SK-N-SH (cell line): Measurements from ENCODE around the gene HDAC4.

ENCODE experiments used
- CHD2 ChIP-seq: fragments of 150-350 bp; IDR thresholded peaks from 2 replicates; pipeline ENCODE4 v1.6.1; 2018; ENCODE audit warnings: low read length; ENCODE audit not compliant: partially characterized antibody
- EP300 ChIP-seq, 2 experiments: IDR thresholded peaks; 2 replicates each; pipeline versions ENCODE4 v1.4.0 to v1.6.1; 2012; ENCODE audit warnings: borderline replicate concordance in 1 of 2, low read depth in 1 of 2, low read length in 1 of 2
- FOXJ3 ChIP-seq: sonication (generic); formaldehyde crosslinking; IDR thresholded peaks from 2 replicates; pipeline ENCODE4 v1.5.1; 2020; ENCODE audit warnings: mild to moderate bottlenecking, missing genetic modification reagents
- FOXM1 ChIP-seq: IDR thresholded peaks from 2 replicates; pipeline ENCODE4 v1.4.0; 2012; ENCODE audit warnings: low read depth, mild to moderate bottlenecking
- POLR2AphosphoS5 ChIP-seq: IDR thresholded peaks from 2 replicates; pipeline ENCODE4 v1.6.1; 2012; ENCODE audit warnings: low read depth, low read length
- RAD21 ChIP-seq: IDR thresholded peaks from 2 replicates; pipeline ENCODE4 v1.6.1; 2012; ENCODE audit warnings: mild to moderate bottlenecking, low read length
- RFX5 ChIP-seq: IDR thresholded peaks from 2 replicates; pipeline ENCODE4 v1.6.1; 2012; ENCODE audit warnings: mild to moderate bottlenecking, improper control_type of control experiment, low read length
- RXRA ChIP-seq: IDR thresholded peaks from 2 replicates; pipeline ENCODE4 v1.4.0; 2012; ENCODE audit warnings: low read depth, mild to moderate bottlenecking, borderline replicate concordance
- SMC3 ChIP-seq: IDR thresholded peaks from 2 replicates; pipeline ENCODE4 v1.6.1; 2012; ENCODE audit warnings: low read depth, low read length, improper control_type of control experiment
- TF ChIP-seq, protein P1 (sequence below): fragments of 150-350 bp; IDR thresholded peaks from 2 replicates; pipeline ENCODE4 v1.6.1; 2017; ENCODE audit warnings: antibody characterized with exemption, low read length, low read depth, borderline replicate concordance
- TF ChIP-seq, protein P2 (sequence below): fragments of 200-600 bp; sonication (generic); IDR thresholded peaks from 2 replicates; pipeline ENCODE4 v1.6.1; 2017; ENCODE audit warnings: antibody characterized with exemption, mild to moderate bottlenecking, moderate library complexity
- TF ChIP-seq, protein P3 (sequence below): IDR thresholded peaks from 2 replicates; pipeline ENCODE4; 2012
- TF ChIP-seq, protein P4 (sequence below): IDR thresholded peaks from 2 replicates; pipeline ENCODE4 v1.6.1; 2012; ENCODE audit warnings: mild to moderate bottlenecking, low read depth, low read length, moderate library complexity
- TF ChIP-seq, protein P5 (sequence below): IDR thresholded peaks from 2 replicates; pipeline ENCODE4 v1.4.0; 2012; ENCODE audit warnings: low read depth

DNA sequence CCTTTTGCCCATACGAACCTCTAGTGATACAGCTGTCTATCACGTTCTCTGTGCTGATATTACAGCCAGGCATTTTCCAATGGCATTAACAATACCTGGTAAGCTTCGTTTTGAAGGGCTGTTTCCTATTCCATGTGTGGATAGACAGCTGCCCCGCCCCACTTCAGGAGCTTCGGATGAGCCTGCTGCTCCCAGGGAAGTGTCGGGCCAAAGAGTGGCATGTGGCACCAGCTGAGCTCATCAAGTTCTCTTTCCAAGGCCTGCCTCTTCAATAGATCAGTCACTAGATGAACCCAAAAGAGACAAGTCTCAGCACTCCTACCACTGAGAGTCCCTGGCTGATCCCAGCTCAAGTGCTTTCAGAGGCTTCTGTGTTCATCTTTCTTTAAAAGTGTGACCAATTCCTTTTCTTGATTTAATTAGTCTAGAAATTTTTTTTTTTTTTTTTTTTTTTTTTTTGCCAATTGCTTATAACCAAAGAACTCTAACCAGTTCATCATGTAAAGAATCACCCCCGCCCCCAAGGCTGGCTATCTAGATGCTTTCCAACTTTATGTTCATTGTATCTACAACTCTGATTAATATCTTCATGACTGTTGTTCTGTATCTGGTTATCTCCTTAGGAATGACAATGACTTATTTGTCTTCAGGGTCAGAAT lies 46.6 kb downstream of the HDAC4 start:
- TF ChIP-seq, protein P1, sequence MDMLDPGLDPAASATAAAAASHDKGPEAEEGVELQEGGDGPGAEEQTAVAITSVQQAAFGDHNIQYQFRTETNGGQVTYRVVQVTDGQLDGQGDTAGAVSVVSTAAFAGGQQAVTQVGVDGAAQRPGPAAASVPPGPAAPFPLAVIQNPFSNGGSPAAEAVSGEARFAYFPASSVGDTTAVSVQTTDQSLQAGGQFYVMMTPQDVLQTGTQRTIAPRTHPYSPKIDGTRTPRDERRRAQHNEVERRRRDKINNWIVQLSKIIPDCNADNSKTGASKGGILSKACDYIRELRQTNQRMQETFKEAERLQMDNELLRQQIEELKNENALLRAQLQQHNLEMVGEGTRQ, result no peak
- TF ChIP-seq, protein P2, sequence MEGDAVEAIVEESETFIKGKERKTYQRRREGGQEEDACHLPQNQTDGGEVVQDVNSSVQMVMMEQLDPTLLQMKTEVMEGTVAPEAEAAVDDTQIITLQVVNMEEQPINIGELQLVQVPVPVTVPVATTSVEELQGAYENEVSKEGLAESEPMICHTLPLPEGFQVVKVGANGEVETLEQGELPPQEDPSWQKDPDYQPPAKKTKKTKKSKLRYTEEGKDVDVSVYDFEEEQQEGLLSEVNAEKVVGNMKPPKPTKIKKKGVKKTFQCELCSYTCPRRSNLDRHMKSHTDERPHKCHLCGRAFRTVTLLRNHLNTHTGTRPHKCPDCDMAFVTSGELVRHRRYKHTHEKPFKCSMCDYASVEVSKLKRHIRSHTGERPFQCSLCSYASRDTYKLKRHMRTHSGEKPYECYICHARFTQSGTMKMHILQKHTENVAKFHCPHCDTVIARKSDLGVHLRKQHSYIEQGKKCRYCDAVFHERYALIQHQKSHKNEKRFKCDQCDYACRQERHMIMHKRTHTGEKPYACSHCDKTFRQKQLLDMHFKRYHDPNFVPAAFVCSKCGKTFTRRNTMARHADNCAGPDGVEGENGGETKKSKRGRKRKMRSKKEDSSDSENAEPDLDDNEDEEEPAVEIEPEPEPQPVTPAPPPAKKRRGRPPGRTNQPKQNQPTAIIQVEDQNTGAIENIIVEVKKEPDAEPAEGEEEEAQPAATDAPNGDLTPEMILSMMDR, result no peak
- TF ChIP-seq EP300 (IDR thresholded peaks at IDR 0.05; ENCODE audit: borderline replicate concordance in 1 of 2, low read depth in 1 of 2, low read length in 1 of 2), result no peak
- TF ChIP-seq, protein P3, sequence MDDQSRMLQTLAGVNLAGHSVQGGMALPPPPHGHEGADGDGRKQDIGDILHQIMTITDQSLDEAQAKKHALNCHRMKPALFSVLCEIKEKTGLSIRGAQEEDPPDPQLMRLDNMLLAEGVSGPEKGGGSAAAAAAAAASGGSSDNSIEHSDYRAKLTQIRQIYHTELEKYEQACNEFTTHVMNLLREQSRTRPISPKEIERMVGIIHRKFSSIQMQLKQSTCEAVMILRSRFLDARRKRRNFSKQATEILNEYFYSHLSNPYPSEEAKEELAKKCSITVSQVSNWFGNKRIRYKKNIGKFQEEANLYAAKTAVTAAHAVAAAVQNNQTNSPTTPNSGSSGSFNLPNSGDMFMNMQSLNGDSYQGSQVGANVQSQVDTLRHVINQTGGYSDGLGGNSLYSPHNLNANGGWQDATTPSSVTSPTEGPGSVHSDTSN, result no peak
- no peak for TF ChIP-seq FOXJ3
- TF ChIP-seq, protein P4, sequence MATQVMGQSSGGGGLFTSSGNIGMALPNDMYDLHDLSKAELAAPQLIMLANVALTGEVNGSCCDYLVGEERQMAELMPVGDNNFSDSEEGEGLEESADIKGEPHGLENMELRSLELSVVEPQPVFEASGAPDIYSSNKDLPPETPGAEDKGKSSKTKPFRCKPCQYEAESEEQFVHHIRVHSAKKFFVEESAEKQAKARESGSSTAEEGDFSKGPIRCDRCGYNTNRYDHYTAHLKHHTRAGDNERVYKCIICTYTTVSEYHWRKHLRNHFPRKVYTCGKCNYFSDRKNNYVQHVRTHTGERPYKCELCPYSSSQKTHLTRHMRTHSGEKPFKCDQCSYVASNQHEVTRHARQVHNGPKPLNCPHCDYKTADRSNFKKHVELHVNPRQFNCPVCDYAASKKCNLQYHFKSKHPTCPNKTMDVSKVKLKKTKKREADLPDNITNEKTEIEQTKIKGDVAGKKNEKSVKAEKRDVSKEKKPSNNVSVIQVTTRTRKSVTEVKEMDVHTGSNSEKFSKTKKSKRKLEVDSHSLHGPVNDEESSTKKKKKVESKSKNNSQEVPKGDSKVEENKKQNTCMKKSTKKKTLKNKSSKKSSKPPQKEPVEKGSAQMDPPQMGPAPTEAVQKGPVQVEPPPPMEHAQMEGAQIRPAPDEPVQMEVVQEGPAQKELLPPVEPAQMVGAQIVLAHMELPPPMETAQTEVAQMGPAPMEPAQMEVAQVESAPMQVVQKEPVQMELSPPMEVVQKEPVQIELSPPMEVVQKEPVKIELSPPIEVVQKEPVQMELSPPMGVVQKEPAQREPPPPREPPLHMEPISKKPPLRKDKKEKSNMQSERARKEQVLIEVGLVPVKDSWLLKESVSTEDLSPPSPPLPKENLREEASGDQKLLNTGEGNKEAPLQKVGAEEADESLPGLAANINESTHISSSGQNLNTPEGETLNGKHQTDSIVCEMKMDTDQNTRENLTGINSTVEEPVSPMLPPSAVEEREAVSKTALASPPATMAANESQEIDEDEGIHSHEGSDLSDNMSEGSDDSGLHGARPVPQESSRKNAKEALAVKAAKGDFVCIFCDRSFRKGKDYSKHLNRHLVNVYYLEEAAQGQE, result no peak
- no peak for TF ChIP-seq CHD2
- no peak for TF ChIP-seq POLR2AphosphoS5
- TF ChIP-seq RFX5, result no peak
- TF ChIP-seq, protein P5, sequence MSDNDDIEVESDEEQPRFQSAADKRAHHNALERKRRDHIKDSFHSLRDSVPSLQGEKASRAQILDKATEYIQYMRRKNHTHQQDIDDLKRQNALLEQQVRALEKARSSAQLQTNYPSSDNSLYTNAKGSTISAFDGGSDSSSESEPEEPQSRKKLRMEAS, result no peak
- no peak for TF ChIP-seq SMC3
- TF ChIP-seq RXRA, result no peak
- no peak for TF ChIP-seq FOXM1
- TF ChIP-seq RAD21, result no peak
